COR-L47 (cell line): ENCODE data around the gene PWP1.
A peak's percentile ranks its signal among the peaks of the same experiment; 100 is the strongest.

Experiments
- DNase-seq: peaks from one replicate; lab custom pipeline; 2025; lab: John Stamatoyannopoulos, UW

The PWP1 gene

DNA sequence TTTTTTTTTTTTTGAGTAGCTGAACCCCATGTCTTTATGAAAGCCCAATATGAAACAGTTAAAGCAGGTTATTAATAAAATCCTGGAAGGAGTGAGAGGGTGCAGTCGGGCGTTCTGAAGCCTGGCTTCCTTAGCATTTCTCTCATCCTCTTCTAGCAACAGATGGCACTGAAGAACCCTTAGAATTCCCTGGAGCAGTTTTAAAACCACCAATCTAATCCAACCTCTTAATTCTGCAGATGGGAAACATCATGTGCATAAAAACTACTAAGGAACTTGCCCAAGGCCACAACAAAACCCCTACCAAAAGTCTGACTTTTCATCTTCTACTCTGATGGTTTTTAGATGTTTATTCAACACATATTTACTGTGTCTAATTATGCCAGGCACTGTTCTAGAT lies 50.2 kb downstream of the PWP1 start:
- no peak for DNase-seq

DNA sequence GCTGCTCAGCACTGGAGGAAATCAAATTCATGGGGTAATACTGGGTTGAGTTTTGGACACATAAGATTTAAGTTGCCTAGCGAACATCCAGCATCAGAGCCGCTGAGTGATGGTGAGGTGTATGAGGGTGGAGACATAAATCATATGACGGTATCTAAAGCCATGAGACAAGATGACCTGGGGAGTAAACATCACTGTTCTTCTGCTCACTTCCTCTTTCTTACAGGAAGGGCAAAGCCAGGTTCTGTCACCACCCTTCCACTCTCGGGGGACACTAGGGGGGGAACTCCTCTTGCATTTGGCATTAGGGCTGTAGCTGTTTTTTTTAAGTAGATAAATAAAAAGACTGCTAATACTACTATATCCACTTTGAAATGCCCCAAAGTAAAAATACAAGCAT lies 51.3 kb downstream of the PWP1 start:
- DNase-seq = no peak

GRCh38 chr12:107748472-107748871 lies 62.9 kb downstream of the PWP1 start:
- DNase-seq = no peak

DNA sequence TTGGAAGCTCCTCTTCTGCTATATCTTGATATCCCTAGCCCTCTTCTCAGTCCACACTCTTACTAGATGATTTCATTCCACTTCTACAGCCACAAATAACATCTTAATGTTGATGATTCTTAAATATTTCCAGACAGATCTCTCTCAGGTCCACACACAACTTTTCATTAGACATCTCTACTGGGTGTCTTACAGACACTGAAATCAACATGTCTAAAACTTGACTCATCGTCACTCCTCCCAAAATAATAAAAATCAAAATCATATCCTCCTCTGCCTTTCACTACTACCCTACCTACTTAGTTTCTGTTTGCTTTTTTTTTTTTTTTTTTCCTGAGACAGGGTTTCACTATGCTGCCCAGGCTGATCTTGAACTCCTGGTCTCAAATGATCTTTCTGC lies 63.5 kb downstream of the PWP1 start:
- no peak for DNase-seq

- peak; percentile 44 for DNase-seq
Observed at GRCh38 chr12:107759410-107759809, 73.8 kb downstream of the PWP1 start.

DNA sequence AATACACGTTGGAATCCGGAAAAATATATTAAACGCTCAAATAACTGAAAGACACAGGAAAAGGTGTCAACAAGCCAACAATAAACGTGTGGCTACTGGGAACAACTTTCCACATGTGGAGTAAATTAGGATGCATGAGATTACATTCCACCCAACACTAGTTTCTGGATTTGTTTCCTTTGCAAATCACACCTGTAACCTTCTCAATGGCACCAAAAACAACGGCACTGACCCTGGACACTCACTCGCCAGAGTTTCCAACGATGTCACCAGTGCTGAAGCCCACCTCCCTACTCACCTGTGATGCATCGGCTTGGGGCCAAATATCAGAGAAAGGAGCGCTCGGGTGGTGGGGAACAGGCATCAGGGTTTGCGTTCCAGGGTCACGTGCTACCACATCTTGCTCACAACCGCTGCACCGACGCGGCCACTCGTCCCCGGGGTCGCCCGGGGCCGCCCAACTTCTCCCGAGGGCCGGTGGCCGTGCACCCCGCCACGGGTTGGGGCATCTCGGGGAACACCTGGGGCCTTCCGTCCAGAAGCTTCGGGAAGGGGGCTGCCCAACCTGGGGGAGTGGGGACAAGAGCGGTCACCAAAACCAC lies 74.7 kb downstream of the PWP1 start:
- no peak for DNase-seq

GRCh38 chr12:107760809-107761501 lies 75.4 kb downstream of the PWP1 start, which contains the start of gene PRDM4:
Gene PRDM4 (minus strand): TSS chr12:107761137. CDS start chr12:107760515, 622 bp downstream.
- DNase-seq = peak; percentile 95

GRCh38 chr12:107761502-107761904 lies 75.9 kb downstream of the PWP1 start:
- no peak for DNase-seq
